ENCODE results near the gene NUP85.
"Not testable (repeated sequence)": the region's sequence is repeated elsewhere in the genome, so short reads cannot be mapped to it uniquely, and the experiment has no call there.

Gene NUP85

DNA sequence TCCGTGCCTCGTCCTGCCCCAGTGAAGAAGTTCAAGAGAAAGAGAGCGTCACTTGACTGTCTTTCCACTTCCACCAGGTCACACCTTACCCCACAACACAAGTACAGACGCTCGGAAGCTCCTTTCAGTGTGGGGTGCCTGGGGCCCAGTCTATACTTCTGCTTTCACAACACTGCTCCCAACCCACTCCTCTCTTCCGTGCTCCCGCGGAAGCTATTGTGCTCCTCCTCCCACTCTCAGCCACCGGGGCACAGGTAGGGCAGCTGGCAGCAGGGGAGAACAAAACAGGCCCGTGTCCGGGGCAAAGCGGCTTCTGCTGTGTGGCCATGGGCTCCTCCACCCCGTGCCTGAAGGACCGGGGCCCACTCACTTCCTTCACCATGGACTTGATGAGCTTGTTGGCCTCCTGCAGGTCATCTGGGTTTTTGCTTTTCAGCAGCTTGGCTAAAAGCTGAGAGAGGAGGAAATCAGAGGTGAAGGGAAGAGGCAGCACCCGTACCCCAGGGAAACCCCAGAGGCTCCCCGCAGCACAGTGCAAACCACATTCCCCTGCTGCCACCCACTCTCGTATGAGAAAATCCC, 37.1 kb downstream of the NUP85 start:
- peak; percentile 29 to 38 for DNase-seq

DNA sequence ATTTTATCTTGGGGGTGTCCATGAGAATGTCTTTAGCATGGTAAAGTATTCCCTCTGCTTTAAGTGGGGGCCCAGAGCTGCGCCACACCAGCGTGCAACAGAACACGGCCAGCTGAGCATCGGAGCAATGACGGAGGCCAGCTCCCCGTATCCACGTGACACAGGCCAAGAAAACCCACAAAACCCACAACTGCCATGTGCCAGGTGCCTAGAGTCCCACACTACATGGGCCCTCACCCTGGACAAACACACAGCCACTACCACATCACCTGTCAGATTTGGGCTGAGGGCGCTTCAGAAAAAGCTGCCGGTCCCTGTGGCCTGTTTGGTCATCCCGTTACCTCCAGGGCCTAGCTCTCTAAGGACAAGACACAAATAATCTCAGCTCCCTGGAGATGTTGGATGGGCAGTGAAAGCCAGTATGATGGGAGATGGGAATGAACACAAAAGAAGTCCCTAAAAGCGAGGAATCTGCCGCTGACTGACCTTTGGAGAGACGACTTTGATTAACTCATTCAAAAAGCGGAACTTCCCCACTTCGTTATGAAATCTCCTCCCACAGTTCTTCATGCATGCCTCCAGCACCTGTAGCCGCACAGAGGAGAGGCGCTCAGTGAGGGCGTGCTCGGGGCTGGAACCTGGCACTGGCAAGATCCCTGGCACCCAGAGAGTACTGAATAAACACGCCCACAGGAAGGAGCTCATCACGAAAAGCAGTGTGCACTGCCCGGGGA, 38.8 kb downstream of the NUP85 start:
- DNase-seq: peak in 1 of 2 donors; percentile 35

DNA sequence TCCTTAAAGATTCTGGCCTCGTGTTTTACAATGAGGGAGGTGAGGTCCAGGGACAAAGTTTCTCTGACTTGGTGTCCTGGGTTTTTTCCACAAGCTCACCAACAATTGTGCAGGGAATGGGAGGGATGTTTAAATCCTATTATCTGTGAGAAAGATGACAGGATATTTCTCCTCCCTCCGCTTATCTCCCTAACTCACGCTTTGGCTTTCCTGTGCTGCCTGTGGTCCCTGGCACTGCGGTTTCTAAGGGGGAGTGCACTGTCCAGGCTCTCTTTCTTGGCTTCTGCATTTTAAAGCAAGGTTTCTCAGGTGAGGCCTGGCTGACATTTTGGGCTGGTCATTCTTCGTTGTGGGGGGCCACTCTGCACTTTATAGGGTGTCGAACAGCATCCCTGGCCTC, 39.5 kb downstream of the NUP85 start:
- no peak for DNase-seq

DNA sequence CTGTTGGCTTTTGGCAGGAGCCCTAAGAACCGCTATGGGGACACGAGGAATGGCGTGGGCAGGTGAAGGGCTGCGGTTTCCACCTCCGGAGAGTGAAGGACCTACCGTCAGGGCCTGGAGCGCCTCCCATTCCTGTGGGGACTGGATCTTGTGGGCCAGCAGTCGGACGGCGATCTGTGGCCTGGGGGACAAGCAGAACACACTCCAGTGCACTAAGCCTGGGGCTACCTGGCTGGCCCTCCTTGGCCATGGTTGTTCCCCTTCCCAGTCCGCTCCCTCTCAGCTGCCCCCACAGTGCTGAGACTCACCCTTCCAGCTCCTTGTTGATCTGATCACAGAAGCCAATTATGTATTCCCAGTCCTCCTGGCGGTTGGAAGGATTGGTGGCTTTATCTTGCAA, 40.9 kb downstream of the NUP85 start:
- DNase-seq: no peak

DNA sequence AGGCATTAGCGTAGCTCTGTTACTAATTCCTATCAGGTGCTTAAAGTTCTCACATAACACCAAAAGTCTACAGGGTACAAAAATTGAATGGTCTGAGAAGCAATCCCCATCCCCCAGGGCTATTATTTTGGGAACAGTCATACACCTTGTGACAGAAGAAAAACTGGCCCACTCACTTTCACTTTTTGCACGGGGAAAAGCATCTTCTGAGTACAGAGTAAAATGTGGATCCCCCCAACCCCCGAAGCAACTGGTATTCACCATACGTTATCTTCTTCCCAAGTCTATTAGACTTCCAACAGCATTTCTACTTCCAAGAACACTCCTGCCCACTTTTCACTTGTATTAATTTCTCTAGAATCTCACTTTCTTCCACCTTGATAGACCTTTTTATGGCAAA, 44.1 kb downstream of the NUP85 start:
- peak in 1 of 2 donors; percentile 39 for DNase-seq

DNA sequence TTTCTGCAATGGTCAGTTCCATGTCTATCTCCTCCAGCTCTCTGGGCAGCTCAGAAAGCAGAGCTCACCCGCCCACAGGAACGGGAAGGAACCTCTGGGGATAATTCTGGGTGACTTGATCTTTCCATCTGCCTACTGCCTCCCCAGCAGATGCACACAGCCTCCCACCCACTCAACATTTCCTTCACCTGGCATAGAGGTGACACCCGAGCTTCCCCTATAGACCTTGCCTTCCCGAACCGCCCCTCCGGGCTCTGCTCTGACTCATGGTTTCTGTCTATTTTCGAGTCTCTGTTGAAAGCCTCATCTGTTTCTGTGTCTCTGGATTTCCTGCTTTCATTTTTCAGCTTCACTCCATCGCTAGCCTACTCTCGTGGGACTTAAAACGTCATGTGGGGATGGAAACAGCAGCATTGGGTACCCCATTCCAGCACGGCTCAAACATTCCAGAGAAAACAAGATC, 44.6 kb downstream of the NUP85 start:
- DNase-seq: peak; percentile 84 to 85

DNA sequence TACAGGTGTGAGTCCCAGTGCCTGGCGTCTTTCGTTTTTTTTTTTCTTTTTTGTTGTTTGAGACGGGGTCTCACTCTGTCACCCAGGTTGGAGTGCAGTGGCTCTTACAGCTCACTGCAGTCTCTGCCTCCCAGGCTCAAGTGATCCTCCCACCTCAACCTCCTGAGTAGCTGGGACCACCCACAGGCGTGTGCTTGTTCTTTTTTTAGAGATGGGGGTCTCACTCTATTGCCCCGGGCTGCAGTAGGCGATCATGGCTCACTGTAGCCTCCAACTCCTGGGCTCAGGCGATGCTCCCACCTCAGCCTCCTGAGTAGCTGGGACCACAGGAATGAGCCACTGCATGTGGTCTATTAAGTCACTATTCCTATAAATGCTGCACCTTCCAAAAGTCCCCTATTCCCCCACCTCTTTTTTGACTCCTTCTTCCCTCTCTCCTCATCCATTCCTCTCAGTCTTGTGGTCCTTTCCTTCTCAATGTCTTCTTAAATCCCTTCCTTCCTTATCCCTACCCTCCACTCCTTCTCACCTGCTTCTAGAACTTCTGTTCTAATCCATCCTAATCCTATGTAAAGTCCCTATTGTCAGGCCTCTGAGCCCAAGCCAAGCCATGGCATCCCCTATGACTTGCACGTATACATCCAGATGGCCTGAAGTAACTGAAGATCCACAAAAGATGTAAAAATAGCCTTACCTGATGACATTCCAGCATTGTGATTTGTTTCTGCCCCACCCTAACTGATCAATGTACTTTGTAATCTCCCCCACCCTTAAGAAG, 46.7 kb downstream of the NUP85 start:
- DNase-seq: no peak

DNA sequence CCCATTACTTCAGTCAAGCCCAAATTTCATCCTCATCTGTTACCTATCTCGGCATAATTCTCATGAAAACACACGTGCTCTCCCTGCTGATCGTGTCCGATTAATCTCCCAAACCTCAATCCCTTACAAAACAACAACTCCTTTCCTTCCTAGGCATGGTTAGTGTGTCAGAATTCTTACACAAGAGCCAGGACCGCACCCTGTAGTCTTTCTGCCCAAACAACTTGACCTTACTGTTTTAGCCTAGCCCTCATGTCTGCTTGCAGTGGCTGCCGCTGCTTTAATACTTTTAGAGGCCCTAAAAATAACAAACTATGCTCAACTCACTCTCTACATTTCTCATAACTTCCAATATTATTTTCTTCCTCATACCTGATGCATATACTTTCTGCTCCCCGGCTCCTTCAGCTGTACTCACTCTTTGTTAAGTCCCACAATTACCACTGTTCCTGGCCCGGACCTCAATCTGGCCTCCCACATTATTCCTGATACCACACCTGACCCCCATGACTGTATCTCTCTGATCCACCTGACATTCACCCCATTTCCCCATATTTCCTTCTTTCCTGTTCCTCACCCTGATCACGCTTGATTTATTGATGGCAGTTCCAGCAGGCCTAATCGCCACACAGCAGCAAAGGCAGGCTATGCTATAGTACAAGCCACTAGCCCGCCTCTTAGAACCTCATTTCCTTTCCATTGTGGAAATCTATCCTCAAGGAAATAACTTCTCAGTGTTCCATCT, 50.6 kb downstream of the NUP85 start:
- not testable (repeated sequence) for DNase-seq

DNA sequence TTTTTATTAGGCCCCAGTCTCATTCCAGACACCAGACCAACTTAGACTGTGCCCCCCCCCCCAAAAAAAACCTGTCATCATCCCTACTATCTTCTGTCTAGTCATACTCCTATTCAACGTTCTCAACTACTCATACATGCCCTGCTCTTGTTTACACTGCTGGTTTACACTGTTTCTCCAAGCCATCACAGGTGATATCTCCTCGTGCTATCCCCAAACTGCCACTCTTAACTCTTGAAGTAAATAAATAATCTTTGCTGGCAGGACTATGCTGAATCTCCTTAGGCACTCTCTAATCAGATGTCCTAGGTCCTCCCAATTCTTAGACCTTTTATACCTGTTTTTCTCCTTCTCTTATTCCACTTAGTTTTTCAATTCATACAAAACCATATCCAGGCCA, 51.7 kb downstream of the NUP85 start:
- DNase-seq: not testable (repeated sequence)

DNA sequence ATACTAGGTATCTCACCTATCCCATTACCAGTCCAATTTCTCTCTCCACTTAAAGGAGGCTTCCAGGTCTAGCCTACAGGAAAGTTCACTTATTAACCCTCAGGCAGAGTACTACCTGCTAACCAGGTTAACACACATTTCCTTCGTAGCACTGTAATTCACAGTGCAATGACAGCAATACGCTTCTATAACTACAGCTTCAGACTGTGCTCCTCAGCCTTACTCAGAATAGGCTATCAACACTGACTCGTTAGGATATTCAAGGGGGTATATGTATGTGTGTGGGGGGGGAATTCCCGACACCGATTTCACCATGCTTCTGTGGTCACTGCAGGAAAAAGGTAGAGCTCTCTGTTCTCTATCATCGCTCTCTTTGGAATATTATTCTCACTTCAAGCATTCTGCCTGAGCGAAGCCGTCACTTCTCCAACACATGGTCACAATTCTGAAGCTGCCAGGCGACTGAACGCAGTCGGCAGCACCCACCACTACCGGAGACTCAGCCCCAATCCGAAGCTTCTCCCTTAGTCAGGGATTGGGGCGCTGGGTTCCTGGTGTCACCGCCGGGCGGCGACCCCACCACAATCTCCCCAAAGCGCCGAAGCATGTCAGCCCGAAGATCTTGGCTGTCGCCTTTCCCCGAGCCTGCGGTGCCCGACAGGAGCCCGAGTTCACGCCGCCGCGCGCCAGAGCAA, 55.3 kb downstream of the NUP85 start:
- DNase-seq: peak; percentile 55 to 66

DNA sequence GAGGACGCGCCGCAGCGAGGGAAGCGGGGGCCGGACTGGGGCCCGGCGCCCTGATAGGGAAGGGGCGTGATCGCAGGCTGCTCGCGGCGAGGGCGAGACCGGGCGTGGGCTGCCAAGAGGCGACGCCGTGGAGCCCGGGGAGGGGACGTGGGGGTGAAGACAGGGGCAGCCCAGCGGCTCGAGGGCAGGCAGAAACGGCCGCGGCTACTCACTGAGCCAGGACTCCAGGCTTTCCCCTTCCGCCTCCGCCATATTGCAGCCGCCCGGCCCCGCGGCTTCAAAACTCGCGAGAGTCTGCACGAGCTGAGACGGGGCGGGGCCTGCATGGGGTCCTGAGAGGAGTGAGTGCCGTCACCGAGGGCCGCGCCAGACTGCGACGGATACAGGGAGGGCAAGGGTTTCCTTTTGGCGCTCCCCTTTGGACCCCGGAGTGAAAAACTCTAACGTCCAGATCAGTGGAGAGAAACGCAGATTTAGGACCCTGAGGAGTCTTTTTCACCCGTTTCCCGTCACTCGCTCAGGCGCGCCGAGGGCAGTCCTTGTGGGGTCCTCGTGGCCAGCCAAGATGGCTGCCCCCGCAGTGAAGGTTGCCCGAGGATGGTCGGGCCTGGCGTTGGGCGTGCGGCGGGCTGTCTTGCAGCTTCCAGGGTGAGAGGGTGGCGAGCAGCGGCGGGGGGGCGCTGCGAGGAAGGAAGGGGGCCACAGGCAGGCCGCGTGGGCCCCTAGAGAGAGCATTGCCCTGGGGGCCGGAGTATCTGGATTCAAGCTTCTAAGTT, 56.0 kb downstream of the NUP85 start, which contains the start of the genes GGA3 and MRPS7:
Gene GGA3, minus strand, starts transcription at position 271 of the 776 bp plus-strand sequence. Its CDS starts 19 bp downstream, at position 252.
Gene MRPS7, plus strand, starts transcription at position 544 of the 776 bp plus-strand sequence. Its CDS starts 22 bp downstream, at position 566.
- peak; percentile 96 to 97 for DNase-seq

DNA sequence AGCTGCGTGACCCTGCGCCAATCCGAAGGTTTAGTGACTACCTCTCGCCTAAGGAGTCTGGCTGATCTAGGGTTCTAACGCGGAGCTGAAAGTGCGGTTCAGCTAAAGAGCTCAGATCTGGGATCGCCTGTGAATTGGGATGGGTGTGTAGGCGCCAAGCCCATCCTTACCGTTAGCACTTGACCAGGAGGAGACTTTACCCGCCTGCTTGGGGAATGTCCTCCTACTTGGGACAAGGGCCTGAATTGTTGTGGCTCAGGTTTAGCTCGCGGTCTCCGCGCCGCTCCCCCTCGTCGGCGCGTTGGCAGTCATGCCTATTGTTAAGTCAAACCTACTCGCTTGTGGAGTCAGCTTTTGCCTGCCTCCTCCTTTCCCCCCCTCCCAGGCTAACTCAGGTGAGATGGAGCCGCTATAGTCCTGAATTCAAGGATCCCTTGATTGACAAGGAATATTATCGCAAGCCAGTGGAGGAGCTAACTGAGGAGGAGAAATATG, 56.7 kb downstream of the NUP85 start:
- DNase-seq: no peak

DNA sequence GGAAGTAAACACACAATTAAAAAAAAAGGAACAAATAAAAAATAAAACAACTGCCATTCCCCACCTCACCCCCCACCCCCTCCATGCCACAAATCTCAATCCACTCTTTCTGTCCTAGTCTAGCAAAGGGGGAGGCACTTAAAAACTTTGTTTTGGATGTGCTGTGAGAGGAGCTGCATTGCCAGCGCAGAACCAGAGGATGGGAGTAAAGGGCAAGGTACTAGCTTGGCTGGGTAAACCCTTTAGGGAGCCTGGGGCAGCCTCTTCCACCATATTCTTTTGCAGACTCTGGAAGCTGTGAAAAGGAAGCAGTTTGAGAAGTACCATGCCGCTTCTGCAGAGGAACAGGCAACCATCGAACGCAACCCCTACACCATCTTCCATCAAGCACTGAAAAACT, 57.6 kb downstream of the NUP85 start:
- DNase-seq: no peak

DNA sequence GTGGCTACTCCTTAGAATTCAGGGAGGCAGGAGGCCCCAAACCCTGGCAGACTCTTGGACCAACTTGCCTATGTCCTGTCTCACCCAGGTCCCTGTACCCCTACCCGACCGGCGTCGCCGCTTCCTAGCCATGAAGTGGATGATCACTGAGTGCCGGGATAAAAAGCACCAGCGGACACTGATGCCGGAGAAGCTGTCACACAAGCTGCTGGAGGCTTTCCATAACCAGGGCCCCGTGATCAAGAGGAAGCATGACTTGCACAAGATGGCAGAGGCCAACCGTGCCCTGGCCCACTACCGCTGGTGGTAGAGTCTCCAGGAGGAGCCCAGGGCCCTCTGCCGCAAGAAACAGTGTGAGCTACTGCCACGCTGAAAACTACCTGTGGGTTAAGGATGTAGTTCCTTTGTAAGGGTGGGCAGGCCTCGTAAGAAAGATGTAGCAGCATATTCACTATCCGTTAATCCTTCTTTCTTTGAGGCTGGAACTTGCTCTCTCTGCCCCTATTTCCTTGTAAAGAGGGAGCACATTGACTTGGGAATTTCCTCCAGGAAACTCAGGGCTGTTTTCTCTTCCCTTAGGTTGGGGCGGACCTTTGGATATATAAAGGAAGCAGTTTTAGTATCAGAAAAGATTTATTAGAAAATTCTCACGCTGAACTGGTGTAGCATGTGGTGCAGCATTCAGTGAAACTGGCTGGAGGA, 60.3 kb downstream of the NUP85 start:
- DNase-seq: no peak

DNA sequence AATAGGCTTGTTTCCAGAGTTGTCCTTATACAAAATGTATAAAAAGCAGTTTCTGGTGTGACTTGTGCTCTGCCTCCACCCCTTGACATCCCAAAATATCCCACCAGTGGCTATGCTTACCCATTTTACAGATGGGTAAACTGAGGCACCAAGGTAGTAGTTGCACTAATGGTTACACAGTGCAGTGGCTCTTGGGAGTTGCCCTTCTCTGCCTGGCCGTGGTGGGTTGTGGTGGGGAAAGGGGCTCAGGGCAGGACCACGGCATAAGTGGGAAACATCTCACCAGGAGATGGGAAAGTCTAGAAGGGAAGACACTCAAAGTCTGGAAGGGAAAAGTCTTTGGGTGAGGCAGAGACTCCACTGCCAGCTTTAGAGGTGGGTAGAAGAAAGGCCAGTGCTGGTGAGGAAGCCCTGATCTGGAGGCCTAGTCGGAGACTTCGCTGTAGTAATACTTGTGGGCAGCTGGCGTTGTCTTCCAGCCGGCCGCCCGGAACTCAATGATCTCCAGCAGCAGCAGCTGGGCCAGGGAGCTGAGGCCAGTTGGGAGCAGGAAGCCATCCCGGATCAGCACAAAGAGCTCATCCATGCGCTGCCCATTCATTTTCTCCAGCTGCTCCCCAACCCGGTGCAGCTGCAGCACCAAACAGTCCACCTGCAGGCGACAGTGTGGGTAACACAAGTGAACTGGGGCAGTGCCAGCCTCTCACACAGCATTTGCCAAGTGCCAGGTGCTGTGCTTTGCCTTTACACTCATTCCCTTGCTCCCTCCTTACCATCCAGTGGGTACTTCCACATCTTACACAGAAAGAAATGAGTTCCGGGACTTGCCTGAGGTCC, 61.1 kb downstream of the NUP85 start:
- no peak for DNase-seq

DNA sequence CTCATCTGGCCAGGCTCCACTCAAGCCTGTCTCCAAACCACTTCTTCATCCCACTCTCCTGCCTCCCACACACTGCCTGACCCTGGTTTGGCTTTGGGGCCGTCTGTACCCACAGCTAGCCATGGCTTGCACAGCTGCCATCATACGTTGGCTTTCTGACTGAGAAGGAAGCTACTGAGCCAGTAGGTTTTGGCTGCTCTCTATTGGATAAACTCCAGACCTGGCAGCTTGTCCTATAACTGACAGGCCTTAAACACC, 61.6 kb downstream of the NUP85 start:
- DNase-seq: no peak

DNA sequence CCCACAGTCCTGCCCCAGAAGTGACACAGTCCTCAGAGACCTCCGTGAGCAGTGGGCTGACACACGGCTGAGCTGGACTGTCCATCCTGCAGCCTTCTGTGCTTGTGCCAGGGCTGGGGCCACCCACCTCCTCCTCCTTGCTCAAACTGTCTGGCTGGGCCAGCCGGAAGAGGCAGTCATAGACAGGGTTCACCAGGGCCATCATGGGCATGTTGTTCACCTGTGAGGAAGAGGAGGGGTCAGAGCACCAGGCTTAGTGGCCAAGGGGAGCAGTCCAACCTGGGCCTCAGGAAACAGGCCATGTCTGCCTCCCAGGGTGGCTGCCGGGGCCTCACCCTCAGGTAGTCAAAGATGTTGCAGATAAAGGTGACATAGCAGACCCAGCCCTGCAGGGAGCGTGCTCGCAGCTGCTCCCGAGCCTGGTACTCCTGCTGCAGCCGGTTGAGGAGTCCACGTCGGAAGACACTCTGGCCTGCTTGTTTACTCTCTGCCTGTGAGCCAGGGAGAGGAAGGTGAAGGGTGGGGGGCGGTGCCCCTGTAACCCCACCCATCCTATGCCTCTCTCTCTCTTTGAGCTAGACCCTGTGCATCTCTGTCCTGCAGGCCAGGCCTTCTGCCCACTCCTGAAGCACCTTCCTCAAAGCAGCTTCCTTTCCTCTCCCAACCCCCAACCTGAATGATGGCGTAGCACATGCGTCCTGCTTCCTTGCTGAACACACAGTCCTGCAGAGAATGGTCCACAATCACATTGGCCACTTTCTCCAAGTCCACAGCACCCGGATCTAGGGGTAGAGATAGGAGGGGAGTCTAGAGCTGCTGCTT, 62.1 kb downstream of the NUP85 start:
- DNase-seq: no peak

DNA sequence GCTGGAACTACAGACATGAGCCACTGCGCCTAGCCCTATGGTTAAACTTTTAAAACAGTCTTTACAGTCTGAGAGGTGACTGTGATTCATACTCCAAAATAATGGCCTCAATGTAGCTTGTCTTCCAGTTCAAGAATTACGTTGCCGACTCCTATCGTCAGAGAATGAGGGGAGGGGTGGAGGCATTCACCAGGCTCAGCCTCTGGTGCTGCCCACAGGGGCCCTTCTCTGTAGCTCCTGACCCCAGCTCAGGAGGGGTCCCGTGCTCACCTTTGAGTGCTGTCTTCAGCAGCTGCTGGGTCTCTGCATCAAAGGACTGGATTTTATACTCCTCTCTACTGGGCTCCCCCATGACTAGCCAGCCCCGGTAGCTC, 64.4 kb downstream of the NUP85 start:
- peak in 1 of 2 donors; percentile 33 for DNase-seq

Data from stimulated activated CD4-positive, alpha-beta T cell treated with anti-CD3 and anti-CD28 coated beads, Interleukin-2, amount 100 ng/mL, for 24 hours (primary cell).